Measurements from ENCODE around the gene ZNF45. TPM values are rescaled to one million over a fixed set of nuclear protein-coding genes. Genes with fewer than 3 reads are reported as not detected.

Gene ZNF45
- total and polyA plus RNA-seq, 12 donors, result 2.9 to 10.7 (median 7.7) TPM

DNA sequence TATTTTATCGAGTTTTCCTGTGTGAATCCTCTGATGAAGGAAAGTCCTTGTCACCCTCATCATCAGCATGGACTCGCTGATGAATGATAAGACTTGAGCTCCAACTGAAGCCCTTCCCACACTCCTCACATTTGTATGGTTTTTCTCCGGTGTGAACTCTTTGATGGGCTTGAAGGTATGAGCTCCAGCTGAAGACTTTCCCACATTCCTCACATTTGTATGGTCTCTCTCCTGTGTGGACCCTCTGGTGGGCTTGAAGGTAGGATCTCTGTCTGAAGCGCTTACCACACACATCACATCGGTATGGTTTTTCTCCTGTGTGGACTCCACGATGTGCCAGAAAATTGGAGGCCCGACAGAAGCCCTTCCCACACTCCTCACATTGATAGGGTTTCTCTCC is 21.7 kb downstream of the ZNF45 start:
- DNase-seq, result no peak
- H3K36me3 ChIP-seq, result peaks cover 10 to 68% (median 54%) of the 10 kb centered on the region in 9 donors
- no peaks in the 10 kb centered on the region for H3K4me1 ChIP-seq
- H3K9me3 ChIP-seq, result peaks cover 0 to 100% (median 90%) of the 10 kb centered on the region in 11 donors
- intact Hi-C loops (cut with DNase I), result no loop called here
- WGBS, 2 donors, result 96 to 99% methylated on average over 7 of the region's 7 CpGs
- H3K27ac ChIP-seq, result no peak overlapping the region
- H3K27me3 ChIP-seq, result no peaks in the 10 kb centered on the region
- TF ChIP-seq, protein P1, sequence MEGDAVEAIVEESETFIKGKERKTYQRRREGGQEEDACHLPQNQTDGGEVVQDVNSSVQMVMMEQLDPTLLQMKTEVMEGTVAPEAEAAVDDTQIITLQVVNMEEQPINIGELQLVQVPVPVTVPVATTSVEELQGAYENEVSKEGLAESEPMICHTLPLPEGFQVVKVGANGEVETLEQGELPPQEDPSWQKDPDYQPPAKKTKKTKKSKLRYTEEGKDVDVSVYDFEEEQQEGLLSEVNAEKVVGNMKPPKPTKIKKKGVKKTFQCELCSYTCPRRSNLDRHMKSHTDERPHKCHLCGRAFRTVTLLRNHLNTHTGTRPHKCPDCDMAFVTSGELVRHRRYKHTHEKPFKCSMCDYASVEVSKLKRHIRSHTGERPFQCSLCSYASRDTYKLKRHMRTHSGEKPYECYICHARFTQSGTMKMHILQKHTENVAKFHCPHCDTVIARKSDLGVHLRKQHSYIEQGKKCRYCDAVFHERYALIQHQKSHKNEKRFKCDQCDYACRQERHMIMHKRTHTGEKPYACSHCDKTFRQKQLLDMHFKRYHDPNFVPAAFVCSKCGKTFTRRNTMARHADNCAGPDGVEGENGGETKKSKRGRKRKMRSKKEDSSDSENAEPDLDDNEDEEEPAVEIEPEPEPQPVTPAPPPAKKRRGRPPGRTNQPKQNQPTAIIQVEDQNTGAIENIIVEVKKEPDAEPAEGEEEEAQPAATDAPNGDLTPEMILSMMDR (IDR thresholded peaks at IDR 0.05), result no peak
- no peak for ATAC-seq
- H3K4me3 ChIP-seq, result no peak overlapping the region

- TF ChIP-seq, protein P1 (IDR thresholded peaks at IDR 0.05), result no peak
- H3K9me3 ChIP-seq, result peaks cover 0 to 100% (median 87%) of the 10 kb centered on the region in 11 donors
- no peaks in the 10 kb centered on the region for H3K4me1 ChIP-seq
- H3K27ac ChIP-seq, result no peak overlapping the region
- intact Hi-C loops (cut with DNase I), result no loop called here
- H3K4me3 ChIP-seq, result no peak overlapping the region
- ATAC-seq (no peak), DNase-seq (no peak)
- peaks cover 3 to 58% (median 29%) of the 10 kb centered on the region in 9 donors for H3K36me3 ChIP-seq
- no peaks in the 10 kb centered on the region for H3K27me3 ChIP-seq
These were observed 24.2 kb downstream of the ZNF45 start for GRCh38 chr19:43910884-43911283.

GRCh38 chr19:43908659-43909058 is 26.4 kb downstream of the ZNF45 start:
- Histone ChIP-seq H3K27me3 (no peaks in the 10 kb centered on the region), H3K36me3 (peaks cover 0 to 36% (median 7%) of the 10 kb centered on the region in 9 donors), H3K4me1 (no peaks in the 10 kb centered on the region), H3K9me3 (peaks cover 0 to 100% (median 70%) of the 10 kb centered on the region in 11 donors), H3K27ac (no peak overlapping the region), H3K4me3 (no peak overlapping the region)
- DNase-seq, result no peak
- peak in 1 of 8 donors; percentile 57 for ATAC-seq
- WGBS, 2 donors, result 71% methylated on average over 1 of the region's 1 CpG
- intact Hi-C loops (cut with DNase I), result loop anchor here in 1 of 10 donors (10.0 kb wide), 1 partner anchor 84 kb away; the partner anchor contains the start of gene ZNF283
- TF ChIP-seq, protein P1 (IDR thresholded peaks at IDR 0.05), result no peak

- ATAC-seq (no peak), DNase-seq (no peak)
- Histone ChIP-seq H3K27me3 (no peaks in the 10 kb centered on the region), H3K27ac (no peak overlapping the region), H3K36me3 (peaks cover 0 to 17% (median 0%) of the 10 kb centered on the region in 9 donors), H3K4me3 (no peak overlapping the region), H3K9me3 (peaks cover 0 to 98% (median 51%) of the 10 kb centered on the region in 11 donors), H3K4me1 (peaks cover 0 to 9% (median 6%) of the 10 kb centered on the region in 9 donors)
- TF ChIP-seq, protein P1 (IDR thresholded peaks at IDR 0.05), result no peak
- WGBS, 2 donors, result 93 to 99% methylated on average over 2 of the region's 2 CpGs
- intact Hi-C loops (cut with DNase I), result loop anchor here in 1 of 10 donors (10.0 kb wide), 1 partner anchor 82 kb away; the partner anchor contains the start of gene ZNF283
These were observed 28.3 kb downstream of the ZNF45 start for GRCh38 chr19:43906774-43907173.

Data from heart right ventricle (tissue), 16 donors.